Epidermal melanocyte (primary cell): ENCODE data around the gene CMIP.
"Not testable (repeated sequence)": the region's sequence is repeated elsewhere in the genome, so short reads cannot be mapped to it uniquely, and the experiment has no call there.

ENCODE experiments used
- DNase-seq: peaks from one replicate; pipeline ENCODE4 v3.0.0; 2011; ENCODE audit warnings: low spot score; ENCODE audit not compliant: insufficient read length

Gene CMIP

GRCh38 chr16:81676883-81677737, 232.5 kb downstream of the CMIP start:
- no peak for DNase-seq

GRCh38 chr16:81678326-81679095, 233.9 kb downstream of the CMIP start:
- no peak for DNase-seq

- DNase-seq: no peak
Observed at GRCh38 chr16:81679721-81680430, 235.3 kb downstream of the CMIP start.

GRCh38 chr16:81680444-81681275, 236.1 kb downstream of the CMIP start:
- DNase-seq: no peak

- no peak for DNase-seq
Observed at GRCh38 chr16:81681311-81681710, 236.7 kb downstream of the CMIP start.

GRCh38 chr16:81684242-81684837, 239.7 kb downstream of the CMIP start:
- DNase-seq: no peak

GRCh38 chr16:81684901-81685300, 240.3 kb downstream of the CMIP start:
- no peak for DNase-seq

GRCh38 chr16:81686391-81687130, 242.0 kb downstream of the CMIP start:
- no peak for DNase-seq

- no peak for DNase-seq
Observed at GRCh38 chr16:81687131-81687456, 242.5 kb downstream of the CMIP start.

GRCh38 chr16:81688182-81688581, 243.6 kb downstream of the CMIP start:
- no peak for DNase-seq

- DNase-seq: not testable (repeated sequence)
Observed at GRCh38 chr16:81688839-81689238, 244.2 kb downstream of the CMIP start.

- DNase-seq: no peak
Observed at GRCh38 chr16:81692021-81692420, 247.4 kb downstream of the CMIP start.

- no peak for DNase-seq
Observed at GRCh38 chr16:81692571-81692970, 248.0 kb downstream of the CMIP start.

- DNase-seq: no peak
Observed at GRCh38 chr16:81693041-81693743, 248.6 kb downstream of the CMIP start.

GRCh38 chr16:81693744-81694303, 249.2 kb downstream of the CMIP start:
- DNase-seq: no peak

- no peak for DNase-seq
Observed at GRCh38 chr16:81694494-81695280, 250.1 kb downstream of the CMIP start.

- DNase-seq: no peak
Observed at GRCh38 chr16:81695321-81696165, 250.9 kb downstream of the CMIP start.
